SK-N-SH (cell line): ENCODE results near the gene CDC42EP3. TPM values are rescaled to one million over a fixed set of nuclear protein-coding genes. Genes with fewer than 3 reads are reported as not detected.

Experiments
- CTCF ChIA-PET: fragments of 300-600, 350-600 bp; formaldehyde crosslinking; extraction: SDS; loops from one replicate; lab custom pipeline; 2021; lab: Yijun Ruan, JAX
- POLR2A ChIA-PET: fragments of 350-600 bp; sonication (Branson Sonifier 250); formaldehyde crosslinking; extraction: SDS; loops from one replicate; lab custom pipeline; 2020; ENCODE audit warnings: antibody characterized with exemption, inconsistent platforms; lab: Yijun Ruan, JAX
- DNase-seq: peaks from one replicate; pipeline ENCODE4 v3.0.0; 2012
- H2AFZ ChIP-seq: fragments of 200-600 bp; sonication (generic); 2 replicates; pipeline ENCODE4 v1.8.1; 2016; ENCODE audit warnings: antibody characterized with exemption, mild to moderate bottlenecking, low read depth
- H3F3A ChIP-seq: fragments of 200-600 bp; sonication (generic); replicated peaks from 2 replicates; pipeline ENCODE3; 2016; ENCODE audit warnings: antibody characterized with exemption, mild to moderate bottlenecking; ENCODE audit not compliant: insufficient read depth
- H3K27ac ChIP-seq, 2 experiments: fragments of 200-500 bp in 1 of 2; fragments of 200-600 bp in 1 of 2; sonication (Bioruptor generic) in 1 of 2; sonication (generic), shearing (Covaris generic) in 1 of 2; 2 replicates each; pipeline versions ENCODE4 v1.5.1 to v1.6.1; 2014 to 2016; ENCODE audit warnings: low read depth in 2 of 2, inconsistent platforms in 1 of 2, low read length in 1 of 2, mild to moderate bottlenecking in 1 of 2, mixed read lengths in 1 of 2
- H3K27me3 ChIP-seq: fragments of 200-600 bp; sonication (generic), shearing (Covaris generic); 2 replicates; pipeline ENCODE4 v1.6.1; 2016; ENCODE audit warnings: mixed run types; ENCODE audit not compliant: insufficient read depth
- H3K36me3 ChIP-seq, 2 experiments: fragments of 200-500 bp in 1 of 2; fragments of 200-600 bp in 1 of 2; sonication (Bioruptor generic) in 1 of 2; sonication (generic) in 1 of 2; replicated peaks in 1 of 2; 2 replicates each; pipeline versions ENCODE3 to v1.5.1; 2014 to 2016; ENCODE audit warnings: low read length in 1 of 2, mild to moderate bottlenecking in 1 of 2; ENCODE audit not compliant: insufficient read depth in 2 of 2, control insufficient read depth in 1 of 2
- H3K4me1 ChIP-seq, 2 experiments: fragments of 200-500 bp in 1 of 2; fragments of 200-600 bp in 1 of 2; sonication (Bioruptor generic) in 1 of 2; sonication (generic), shearing (Covaris generic) in 1 of 2; 2 replicates each; pipeline versions ENCODE4 v1.5.1 to v1.6.1; 2014 to 2016; ENCODE audit warnings: low read depth in 1 of 2, low read length in 1 of 2, mixed run types in 1 of 2; ENCODE audit not compliant: insufficient read depth in 2 of 2, control insufficient read depth in 1 of 2
- H3K4me2 ChIP-seq: fragments of 200-600 bp; sonication (generic), shearing (Covaris generic); 2 replicates; pipeline ENCODE4 v1.6.1; 2017; ENCODE audit warnings: mixed run types
- H3K4me3 ChIP-seq, 2 experiments: fragments of 200-500 bp in 1 of 2; fragments of 200-600 bp in 1 of 2; sonication (Bioruptor generic) in 1 of 2; sonication (generic), shearing (Covaris generic) in 1 of 2; 2 replicates each; pipeline versions ENCODE4 v1.5.1 to v1.8.1; 2014 to 2016; ENCODE audit warnings: low read depth in 2 of 2, inconsistent platforms in 1 of 2, low read length in 1 of 2, mild to moderate bottlenecking in 1 of 2, mixed read lengths in 1 of 2, moderate library complexity in 1 of 2
- H3K79me2 ChIP-seq: fragments of 200-600 bp; sonication (generic); 2 replicates; pipeline ENCODE4 v1.8.1; 2017; ENCODE audit warnings: mild to moderate bottlenecking; ENCODE audit not compliant: insufficient read depth
- H3K9ac ChIP-seq: fragments of 200-600 bp; sonication (generic); 2 replicates; pipeline ENCODE4 v1.6.1; 2017; ENCODE audit warnings: mixed run types
- H3K9me2 ChIP-seq: fragments of 200-600 bp; sonication (generic); 2 replicates; pipeline ENCODE4 v1.6.1; 2017; ENCODE audit warnings: mixed run types
- H3K9me3 ChIP-seq: fragments of 200-600 bp; sonication (generic); 2 replicates; pipeline ENCODE4 v1.6.1; 2017; ENCODE audit warnings: mixed run types, mild to moderate bottlenecking, moderate library complexity
- H4K20me1 ChIP-seq: fragments of 200-600 bp; sonication (generic); 2 replicates; pipeline ENCODE4 v1.6.1; 2017; ENCODE audit warnings: mild to moderate bottlenecking, mixed run types; ENCODE audit not compliant: insufficient read depth
- CHD2 ChIP-seq: fragments of 150-350 bp; IDR thresholded peaks from 2 replicates; pipeline ENCODE4 v1.6.1; 2018; ENCODE audit warnings: low read length; ENCODE audit not compliant: partially characterized antibody
- EZH2phosphoT487 ChIP-seq: fragments of 200-600 bp; sonication (generic); IDR thresholded peaks from 2 replicates; pipeline ENCODE4 v1.6.1; 2017; ENCODE audit warnings: low read depth, mixed run types, mild to moderate bottlenecking, antibody characterized with exemption, moderate library complexity, borderline replicate concordance
- FOSL2 ChIP-seq: IDR thresholded peaks from 2 replicates; pipeline ENCODE4 v1.4.0; 2012; ENCODE audit warnings: low read depth, mild to moderate bottlenecking, moderate library complexity, borderline replicate concordance
- FOXM1 ChIP-seq: IDR thresholded peaks from 2 replicates; pipeline ENCODE4 v1.4.0; 2012; ENCODE audit warnings: low read depth, mild to moderate bottlenecking
- GATA2 ChIP-seq: sonication (generic); formaldehyde crosslinking; IDR thresholded peaks from 2 replicates; pipeline ENCODE4 v1.5.0; 2020; ENCODE audit warnings: mild to moderate bottlenecking, missing genetic modification reagents
- IRF3 ChIP-seq: fragments of 150-350 bp; IDR thresholded peaks from 2 replicates; pipeline ENCODE4 v1.6.1; 2016; ENCODE audit warnings: mild to moderate bottlenecking, low read depth, low read length
- MAX ChIP-seq: IDR thresholded peaks from 2 replicates; pipeline ENCODE4 v1.4.0; 2012; ENCODE audit warnings: low read depth
- MEF2A ChIP-seq: IDR thresholded peaks from 2 replicates; pipeline ENCODE4 v1.4.0; 2012; ENCODE audit warnings: low read depth, borderline replicate concordance
- MXI1 ChIP-seq: IDR thresholded peaks from 2 replicates; pipeline ENCODE4 v1.6.1; 2012; ENCODE audit warnings: mild to moderate bottlenecking, low read depth, low read length, improper control_type of control experiment
- POLR2AphosphoS5 ChIP-seq: IDR thresholded peaks from 2 replicates; pipeline ENCODE4 v1.6.1; 2012; ENCODE audit warnings: low read depth, low read length
- RAD21 ChIP-seq: IDR thresholded peaks from 2 replicates; pipeline ENCODE4 v1.6.1; 2012; ENCODE audit warnings: mild to moderate bottlenecking, low read length
- RCOR1 ChIP-seq: fragments of 150-350 bp; IDR thresholded peaks from 2 replicates; pipeline ENCODE4 v1.6.1; 2017; ENCODE audit warnings: antibody characterized with exemption, low read length
- SIN3A ChIP-seq: IDR thresholded peaks from 2 replicates; pipeline ENCODE4 v1.6.1; 2012; ENCODE audit warnings: low read depth, mild to moderate bottlenecking, low read length, moderate library complexity, borderline replicate concordance
- TAF1 ChIP-seq: IDR thresholded peaks from 2 replicates; pipeline ENCODE4 v1.6.1; 2012; ENCODE audit warnings: low read depth, mild to moderate bottlenecking, low read length, moderate library complexity, borderline replicate concordance
- TCF12 ChIP-seq: IDR thresholded peaks from 2 replicates; pipeline ENCODE4 v1.4.0; 2012
- TEAD4 ChIP-seq: IDR thresholded peaks from 2 replicates; pipeline ENCODE4 v1.4.0; 2012; ENCODE audit warnings: mild to moderate bottlenecking, borderline replicate concordance; ENCODE audit not compliant: insufficient read depth
- USF1 ChIP-seq: IDR thresholded peaks from 2 replicates; pipeline ENCODE4 v1.4.0; 2012; ENCODE audit warnings: low read depth, borderline replicate concordance
- YY1 ChIP-seq: IDR thresholded peaks from 2 replicates; pipeline ENCODE4 v1.4.0; 2012; ENCODE audit warnings: low read depth, mild to moderate bottlenecking
- ZBTB33 ChIP-seq: IDR thresholded peaks from 2 replicates; pipeline ENCODE4 v1.4.0; 2012; ENCODE audit warnings: low read depth, borderline replicate concordance
- WGBS: methylation state at CpG from one replicate; pipeline ENCODE4 v1.1.6; 2017; ENCODE audit warnings: low lambda C conversion rate; 5-methylcytosine and 5-hydroxymethylcytosine counted together
- polyA plus RNA-seq, 3 experiments: library from polyadenylated mRNA; depleted of rRNA; stranded (reverse); fragments of >200 nt; gene quantifications; 2 replicates each; pipeline ENCODE4 v1.2.3, GENCODE V29; 2012

The CDC42EP3 gene
- polyA plus RNA-seq, 1 of the 3 experiments (the other 2 are of a cell fraction): 87.5 TPM

- no peaks in the 10 kb centered on the region for H3K27me3 ChIP-seq
- no peak for TF ChIP-seq FOXM1
- no peak for TF ChIP-seq CHD2
- no peak for TF ChIP-seq TAF1
- TF ChIP-seq IRF3: no peak
- no peak for TF ChIP-seq RCOR1
- no peak for TF ChIP-seq EZH2phosphoT487
- no peak for TF ChIP-seq MAX
- no peak for TF ChIP-seq MXI1
- TF ChIP-seq POLR2AphosphoS5: no peak
- no peak for TF ChIP-seq USF1
- TF ChIP-seq GATA2 (CRISPR knock-in tag): no peak
- TF ChIP-seq FOSL2: no peak
- TF ChIP-seq TCF12: no peak
- ChIA-PET POLR2A (no interaction called here), CTCF (interaction anchor here (1.0 to 3.9 kb wide), 3 partner anchors 14 to 259 kb away, joined by 3 to 17 read pairs (median 11); no protein-coding TSS in a partner anchor)
- H3K4me3 ChIP-seq: no peak overlapping the region
- no peaks in the 10 kb centered on the region for H3K9me3 ChIP-seq
- no peaks in the 10 kb centered on the region for H3K9me2 ChIP-seq
- DNase-seq: no peak
- H3K9ac ChIP-seq: no peak overlapping the region
- no peaks in the 10 kb centered on the region for H3K79me2 ChIP-seq
- no peaks in the 10 kb centered on the region for H4K20me1 ChIP-seq
- H2AFZ ChIP-seq: no peak overlapping the region
- WGBS: 75% methylated on average over 3 of the region's 3 CpGs
- H3K4me2 ChIP-seq: no peak overlapping the region
- H3K36me3 ChIP-seq: no peaks in the 10 kb centered on the region
- no peak overlapping the region for H3K27ac ChIP-seq
- H3F3A ChIP-seq: peaks cover 4% of the 10 kb centered on the region
- peaks cover 9% of the 10 kb centered on the region in 2 experiments; a peak in 3 of 4 replicates for H3K4me1 ChIP-seq
Observed at GRCh38 chr2:37618326-37618725, 53.1 kb downstream of the CDC42EP3 start.

GRCh38 chr2:37617119-37617892 is 54.1 kb downstream of the CDC42EP3 start:
- Histone ChIP-seq H3K27ac (no peak overlapping the region), H3K9me2 (no peaks in the 10 kb centered on the region), H3K79me2 (no peaks in the 10 kb centered on the region), H3K4me2 (no peak overlapping the region), H3K4me3 (no peak overlapping the region)
- no peak for TF ChIP-seq MEF2A
- TF ChIP-seq FOXM1: no peak
- no peak for TF ChIP-seq MXI1
- TF ChIP-seq RAD21: no peak
- TF ChIP-seq YY1: no peak
- TF ChIP-seq SIN3A: no peak
- TF ChIP-seq TAF1: no peak
- no peak for TF ChIP-seq ZBTB33
- no peak for TF ChIP-seq TCF12
- no peak for TF ChIP-seq TEAD4
- TF ChIP-seq USF1: no peak
- no peak for TF ChIP-seq FOSL2
- TF ChIP-seq, all 33 proteins: peak for 0
- no peaks in the 10 kb centered on the region for H3K36me3 ChIP-seq
- no peaks in the 10 kb centered on the region for H3K27me3 ChIP-seq
- H3K9ac ChIP-seq: no peak overlapping the region
- WGBS: 94% methylated on average over 14 of the region's 14 CpGs
- ChIA-PET CTCF (no interaction called here), POLR2A (no interaction called here)
- H3K9me3 ChIP-seq: no peaks in the 10 kb centered on the region
- peaks cover 4% of the 10 kb centered on the region for H3F3A ChIP-seq
- H3K4me1 ChIP-seq: peaks cover 9% of the 10 kb centered on the region in 2 experiments; a peak in 3 of 4 replicates
- H2AFZ ChIP-seq: no peak overlapping the region
- H4K20me1 ChIP-seq: no peaks in the 10 kb centered on the region
- no peak for DNase-seq
